Measurements from ENCODE around the gene BANP. TPM values are rescaled to one million over a fixed set of nuclear protein-coding genes. Genes with fewer than 3 reads are reported as not detected.

BANP gene
- total RNA-seq, 1 donor from 2014 or later = 39.1 TPM

- Mint-ChIP-seq H3K4me1 (peaks cover 14% of the 10 kb centered on the region), H3K27ac (ENCODE audit: unreplicated experiment) (no peak overlapping the region), H3K9me3 (no peaks in the 10 kb centered on the region), H3K4me3 (peak overlapping the region; percentile 39), H3K27me3 (ENCODE audit: low read depth) (no peaks in the 10 kb centered on the region), H3K36me3 (ENCODE audit: low read depth) (peaks cover 3% of the 10 kb centered on the region)
- no peak for DNase-seq (ENCODE audit: low read depth, low spot score)
- no peak for TF ChIP-seq CTCF (conservative IDR thresholded peaks at IDR 0.05)
Measured at GRCh38 chr16:87948119-87948545, 3.1 kb upstream of the BANP start.

GRCh38 chr16:87948735-87949070 is 2.5 kb upstream of the BANP start:
- peak overlapping the region; percentile 68 for H3K4me3 Mint-ChIP-seq
- DNase-seq (ENCODE audit: low read depth, low spot score) = no peak
- H3K9me3 Mint-ChIP-seq = no peaks in the 10 kb centered on the region
- H3K36me3 Mint-ChIP-seq (ENCODE audit: low read depth) = peaks cover 3% of the 10 kb centered on the region
- no peak overlapping the region for H3K27ac Mint-ChIP-seq (ENCODE audit: unreplicated experiment)
- peaks cover 20% of the 10 kb centered on the region for H3K4me1 Mint-ChIP-seq
- no peaks in the 10 kb centered on the region for H3K27me3 Mint-ChIP-seq (ENCODE audit: low read depth)
- TF ChIP-seq CTCF (conservative IDR thresholded peaks at IDR 0.05) = no peak

GRCh38 chr16:87949071-87949744 is 2.0 kb upstream of the BANP start:
- H3K27me3 Mint-ChIP-seq (ENCODE audit: low read depth) = no peaks in the 10 kb centered on the region
- H3K4me3 Mint-ChIP-seq = peak overlapping the region; percentile 68
- H3K4me1 Mint-ChIP-seq = peaks cover 25% of the 10 kb centered on the region
- no peak for TF ChIP-seq CTCF (conservative IDR thresholded peaks at IDR 0.05)
- no peaks in the 10 kb centered on the region for H3K9me3 Mint-ChIP-seq
- no peak for DNase-seq (ENCODE audit: low read depth, low spot score)
- H3K27ac Mint-ChIP-seq (ENCODE audit: unreplicated experiment) = no peak overlapping the region
- H3K36me3 Mint-ChIP-seq (ENCODE audit: low read depth) = peaks cover 3% of the 10 kb centered on the region

- no peak for DNase-seq (ENCODE audit: low read depth, low spot score)
- Mint-ChIP-seq H3K27ac (ENCODE audit: unreplicated experiment) (peak overlapping the region; percentile 98), H3K27me3 (ENCODE audit: low read depth) (no peaks in the 10 kb centered on the region), H3K4me3 (peak overlapping the region; percentile 99), H3K36me3 (ENCODE audit: low read depth) (peaks cover 3% of the 10 kb centered on the region), H3K4me1 (peaks cover 43% of the 10 kb centered on the region), H3K9me3 (no peaks in the 10 kb centered on the region)
- TF ChIP-seq CTCF (conservative IDR thresholded peaks at IDR 0.05) = peak; percentile 43
Measured at GRCh38 chr16:87951552-87952538, 611 bp downstream of the BANP start.

GRCh38 chr16:87952751-87953150 is 1.5 kb downstream of the BANP start:
- no peak for DNase-seq (ENCODE audit: low read depth, low spot score)
- Mint-ChIP-seq H3K36me3 (ENCODE audit: low read depth) (peaks cover 7% of the 10 kb centered on the region), H3K4me1 (peaks cover 46% of the 10 kb centered on the region), H3K27ac (ENCODE audit: unreplicated experiment) (no peak overlapping the region), H3K4me3 (peak overlapping the region; percentile 96), H3K9me3 (no peaks in the 10 kb centered on the region), H3K27me3 (ENCODE audit: low read depth) (no peaks in the 10 kb centered on the region)
- TF ChIP-seq CTCF (conservative IDR thresholded peaks at IDR 0.05) = no peak
